Mesenchymal stem cell (in vitro differentiated cells and primary cell): Measurements from ENCODE around the gene SLC35B2. TPM values are rescaled to one million over a fixed set of nuclear protein-coding genes. Genes with fewer than 3 reads are reported as not detected.

ENCODE experiments used
- DNase-seq: peaks from one replicate; pipeline ENCODE4 v3.0.0-alpha.2; 2013
- H2AFZ ChIP-seq: one replicate; pipeline ENCODE4 v1.6.1; 2013; ENCODE audit warnings: low read depth, mild to moderate bottlenecking, control low read depth, inconsistent platforms, low read length, moderate library complexity
- H2AK5ac ChIP-seq: 2 replicates; pipeline ENCODE4 v1.6.1; 2013; ENCODE audit warnings: low read length, moderate library complexity, mild to moderate bottlenecking, inconsistent platforms; ENCODE audit not compliant: severe bottlenecking
- H2BK120ac ChIP-seq: one replicate; pipeline ENCODE4 v1.6.1; 2013; ENCODE audit warnings: low read depth, mild to moderate bottlenecking, inconsistent platforms, low read length, moderate library complexity
- H2BK12ac ChIP-seq, 2 experiments: one replicate each; pipeline ENCODE4 v1.6.1; 2013; ENCODE audit warnings: inconsistent platforms in 2 of 2, low read length in 2 of 2, mild to moderate bottlenecking in 2 of 2, moderate library complexity in 2 of 2, control low read depth in 1 of 2
- H2BK15ac ChIP-seq: one replicate; pipeline ENCODE4 v1.6.1; 2013; ENCODE audit warnings: mild to moderate bottlenecking, low read depth, inconsistent platforms; ENCODE audit not compliant: poor library complexity, severe bottlenecking
- H2BK5ac ChIP-seq: 2 replicates; pipeline ENCODE4 v1.6.1; 2013; ENCODE audit warnings: low read depth, mild to moderate bottlenecking, low read length, control low read depth, inconsistent platforms; ENCODE audit not compliant: poor library complexity, severe bottlenecking
- H3K14ac ChIP-seq, 2 experiments: one replicate each; pipeline ENCODE4 v1.6.1; 2013; ENCODE audit warnings: inconsistent platforms in 2 of 2, low read length in 2 of 2, control low read depth in 1 of 2, mild to moderate bottlenecking in 1 of 2, moderate library complexity in 1 of 2
- H3K18ac ChIP-seq, 2 experiments: one replicate each; pipeline ENCODE4 v1.6.1; 2013; ENCODE audit warnings: inconsistent platforms in 2 of 2, low read length in 2 of 2, control low read depth in 1 of 2, low read depth in 1 of 2, mild to moderate bottlenecking in 1 of 2
- H3K23ac ChIP-seq, 2 experiments: one replicate each; pipeline ENCODE4 v1.6.1; 2013; ENCODE audit warnings: inconsistent platforms in 2 of 2, low read length in 2 of 2, mild to moderate bottlenecking in 2 of 2, moderate library complexity in 2 of 2, control low read depth in 1 of 2
- H3K27ac ChIP-seq: 2 replicates; pipeline ENCODE4 v1.5.1; 2013; ENCODE audit warnings: mild to moderate bottlenecking, moderate library complexity, low read length, control low read depth, inconsistent platforms; ENCODE audit not compliant: poor library complexity, severe bottlenecking
- H3K27me3 ChIP-seq, 2 experiments: 2 replicates each; pipeline versions ENCODE4 v1.6.1 to v1.7.0; 2013; ENCODE audit warnings: low read length in 2 of 2, mild to moderate bottlenecking in 2 of 2, moderate library complexity in 2 of 2, control low read depth in 1 of 2, inconsistent platforms in 1 of 2; ENCODE audit not compliant: control insufficient read depth in 1 of 2, insufficient read depth in 1 of 2
- H3K36me3 ChIP-seq, 2 experiments: 2 replicates each; pipeline versions ENCODE4 v1.6.1 to v1.7.0; 2013; ENCODE audit warnings: low read length in 2 of 2, control low read depth in 1 of 2, inconsistent platforms in 1 of 2, low read depth in 1 of 2, mild to moderate bottlenecking in 1 of 2; ENCODE audit not compliant: insufficient read depth in 2 of 2, control insufficient read depth in 1 of 2
- H3K4ac ChIP-seq, 2 experiments: one replicate each; pipeline ENCODE4 v1.6.1; 2013; ENCODE audit warnings: inconsistent platforms in 2 of 2, low read length in 2 of 2, mild to moderate bottlenecking in 2 of 2, moderate library complexity in 2 of 2, control low read depth in 1 of 2, low read depth in 1 of 2
- H3K4me1 ChIP-seq: 2 replicates; pipeline ENCODE4 v1.6.1; 2013; ENCODE audit warnings: low read depth, low read length, control low read depth; ENCODE audit not compliant: control insufficient read depth, insufficient read depth
- H3K4me2 ChIP-seq: 2 replicates; pipeline ENCODE4 v1.6.1; 2013; ENCODE audit warnings: low read length, mild to moderate bottlenecking, inconsistent platforms; ENCODE audit not compliant: poor library complexity, severe bottlenecking
- H3K4me3 ChIP-seq, 2 experiments: 2 replicates each; pipeline versions ENCODE4 v1.5.1 to v1.7.0; 2013; ENCODE audit warnings: low read length in 2 of 2, mild to moderate bottlenecking in 2 of 2, control low read depth in 1 of 2, low read depth in 1 of 2; ENCODE audit not compliant: insufficient read depth in 1 of 2
- H3K79me1 ChIP-seq: replicated peaks from 2 replicates; pipeline ENCODE4 v1.6.1; 2013; ENCODE audit warnings: mild to moderate bottlenecking, control low read depth, low read length, inconsistent platforms; ENCODE audit not compliant: poor library complexity, severe bottlenecking
- H3K9ac ChIP-seq: 2 replicates; pipeline ENCODE4 v1.7.0; 2013; ENCODE audit warnings: mild to moderate bottlenecking, low read length, moderate library complexity
- H3K9me3 ChIP-seq: 2 replicates; pipeline ENCODE4 v1.7.0; 2013; ENCODE audit warnings: mild to moderate bottlenecking, low read length; ENCODE audit not compliant: control insufficient read depth
- H4K8ac ChIP-seq: one replicate; pipeline ENCODE4 v1.6.1; 2013; ENCODE audit warnings: inconsistent platforms, mild to moderate bottlenecking, low read length, moderate library complexity
- H4K91ac ChIP-seq: one replicate; pipeline ENCODE4 v1.6.1; 2013; ENCODE audit warnings: mild to moderate bottlenecking, low read length, inconsistent platforms
- WGBS: methylation state at CpG from one replicate; pipeline ENCODE4 v1.1.7; 2013; ENCODE audit warnings: mixed read lengths; 5-methylcytosine and 5-hydroxymethylcytosine counted together
- small RNA-seq: library from polyadenylated mRNA; stranded (forward); fragments of <200 nt; extraction: miRNeasy Mini kit (QIAGEN cat#:217004); gene quantifications from one replicate; pipeline ENCODE3, GENCODE V24; 2013; ENCODE audit warnings: low read depth

The SLC35B2 gene

GRCh38 chr6:44214307-44214706 lies 43.0 kb downstream of the SLC35B2 start:
- Histone ChIP-seq H2AFZ (no peak overlapping the region), H3K4me1 (peaks cover 19% of the 10 kb centered on the region), H3K9me3 (no peaks in the 10 kb centered on the region), H3K4me2 (no peak overlapping the region), H2BK12ac (no peak overlapping the region), H2BK15ac (no peak overlapping the region), H3K27ac (no peak overlapping the region), H3K18ac (no peak overlapping the region), H3K23ac (no peak overlapping the region), H3K79me1 (peaks cover 1% of the 10 kb centered on the region), H4K91ac (no peak overlapping the region), H3K14ac (no peak overlapping the region), H3K4me3 (no peak overlapping the region), H3K9ac (no peak overlapping the region), H3K27me3 (peaks cover 0 to 3% of the 10 kb centered on the region in 2 experiments), H4K8ac (no peak overlapping the region), H2BK120ac (no peak overlapping the region), H3K36me3 (no peaks in the 10 kb centered on the region), H3K4ac (no peak overlapping the region), H2BK5ac (no peak overlapping the region), H2AK5ac (no peak overlapping the region)
- no peak for DNase-seq
- WGBS: 93% methylated on average over 6 of the region's 6 CpGs

GRCh38 chr6:44211284-44211683 lies 46.0 kb downstream of the SLC35B2 start:
- no peak overlapping the region for H3K4me3 ChIP-seq
- H2BK120ac ChIP-seq: no peak overlapping the region
- no peak overlapping the region for H3K9ac ChIP-seq
- no peak overlapping the region for H2AK5ac ChIP-seq
- H2BK15ac ChIP-seq: no peak overlapping the region
- H2BK5ac ChIP-seq: no peak overlapping the region
- no peak overlapping the region for H3K18ac ChIP-seq
- H4K91ac ChIP-seq: no peak overlapping the region
- H3K23ac ChIP-seq: no peak overlapping the region
- H3K79me1 ChIP-seq: no peaks in the 10 kb centered on the region
- H4K8ac ChIP-seq: no peak overlapping the region
- no peak overlapping the region for H2AFZ ChIP-seq
- H3K36me3 ChIP-seq: no peaks in the 10 kb centered on the region
- no peak for DNase-seq
- H3K4ac ChIP-seq: no peak overlapping the region
- H3K9me3 ChIP-seq: no peaks in the 10 kb centered on the region
- H2BK12ac ChIP-seq: no peak overlapping the region
- no peak overlapping the region for H3K14ac ChIP-seq
- H3K27ac ChIP-seq: no peak overlapping the region
- H3K4me1 ChIP-seq: no peaks in the 10 kb centered on the region
- no peak overlapping the region for H3K4me2 ChIP-seq
- 81% methylated on average over 3 of the region's 3 CpGs for WGBS
- H3K27me3 ChIP-seq: peaks cover 0 to 3% of the 10 kb centered on the region in 2 experiments

- H4K8ac ChIP-seq: no peak overlapping the region
- no peak overlapping the region for H3K27ac ChIP-seq
- H3K9ac ChIP-seq: no peak overlapping the region
- no peak overlapping the region for H2BK12ac ChIP-seq
- no peaks in the 10 kb centered on the region for H3K9me3 ChIP-seq
- no peak overlapping the region for H3K14ac ChIP-seq
- no peaks in the 10 kb centered on the region for H3K4me1 ChIP-seq
- no peak overlapping the region for H4K91ac ChIP-seq
- no peak overlapping the region for H2AFZ ChIP-seq
- H2AK5ac ChIP-seq: no peak overlapping the region
- no peaks in the 10 kb centered on the region for H3K79me1 ChIP-seq
- no peak for DNase-seq
- no peaks in the 10 kb centered on the region for H3K36me3 ChIP-seq
- no peak overlapping the region for H3K4me2 ChIP-seq
- H2BK5ac ChIP-seq: no peak overlapping the region
- no peak overlapping the region for H2BK15ac ChIP-seq
- no peaks in the 10 kb centered on the region for H3K27me3 ChIP-seq
- H3K18ac ChIP-seq: no peak overlapping the region
- no peak overlapping the region for H3K4ac ChIP-seq
- H3K23ac ChIP-seq: no peak overlapping the region
- H2BK120ac ChIP-seq: no peak overlapping the region
- 89% methylated on average over 5 of the region's 6 CpGs for WGBS
- H3K4me3 ChIP-seq: no peak overlapping the region
These were observed 49.4 kb downstream of the SLC35B2 start for GRCh38 chr6:44207966-44208365.

Small RNAs within 50 kb of the gene (small RNA-seq; reads per million reads assigned to genes)
- not detected for gene RN7SL811P
